HepG2 (cell line): ENCODE measurements around the gene JPT2. TPM values are rescaled to one million over a fixed set of nuclear protein-coding genes. Genes with fewer than 3 reads are reported as not detected.

Source experiments
- ETS1 ChIP-seq: sonication (generic); formaldehyde crosslinking; IDR thresholded peaks from 2 replicates; pipeline ENCODE4 v1.4.0; 2020; ENCODE audit warnings: missing genetic modification reagents
- KAT7 ChIP-seq: IDR thresholded peaks from 2 replicates; pipeline ENCODE4 v1.6.1; 2018; ENCODE audit warnings: borderline replicate concordance, missing compliant biosample characterization
- MAX ChIP-seq: IDR thresholded peaks from 2 replicates; pipeline ENCODE4 v1.6.1; 2012; ENCODE audit warnings: inconsistent platforms
- POLR2A ChIP-seq, 2 experiments: IDR thresholded peaks; 2 replicates each; pipeline ENCODE4 v1.6.1; 2011; ENCODE audit warnings: low read depth in 2 of 2, low read length in 2 of 2, mild to moderate bottlenecking in 1 of 2, moderate library complexity in 1 of 2; ENCODE audit not compliant: insufficient read depth in 1 of 2
- PRDM10 ChIP-seq: sonication (generic); formaldehyde crosslinking; IDR thresholded peaks from 2 replicates; pipeline ENCODE4 v1.4.0; 2020; ENCODE audit warnings: low read depth, missing genetic modification reagents
- SAP130 ChIP-seq: IDR thresholded peaks from 2 replicates; pipeline ENCODE4 v1.6.1; 2016; ENCODE audit warnings: low read depth
- SIX1 ChIP-seq: sonication (generic); formaldehyde crosslinking; IDR thresholded peaks from 2 replicates; pipeline ENCODE4 v1.4.0; 2020; ENCODE audit warnings: missing genetic modification reagents, borderline replicate concordance
- SOX6 ChIP-seq, 2 experiments: fragments of 450-650 bp in 1 of 2; sonication (generic) in 1 of 2; formaldehyde crosslinking in 1 of 2; IDR thresholded peaks; 2 replicates each; pipeline versions ENCODE4 v1.4.0 to v1.6.1; 2017 to 2020; ENCODE audit warnings: antibody characterized with exemption in 1 of 2, mild to moderate bottlenecking in 1 of 2, missing genetic modification reagents in 1 of 2
- TGIF2 ChIP-seq: IDR thresholded peaks from 2 replicates; pipeline ENCODE4 v1.6.1; 2016; ENCODE audit warnings: control low read depth, missing compliant biosample characterization
- ZBTB40 ChIP-seq, 2 experiments: fragments of 450-650 bp in 1 of 2; sonication (generic) in 1 of 2; formaldehyde crosslinking in 1 of 2; IDR thresholded peaks; 2 replicates each; pipeline versions ENCODE4 v1.6.1 to v1.8.0; 2016 to 2022; ENCODE audit warnings: antibody characterized with exemption in 1 of 2, mild to moderate bottlenecking in 1 of 2, missing genetic modification reagents in 1 of 2
- ZNF121 ChIP-seq: sonication (generic); formaldehyde crosslinking; IDR thresholded peaks from 2 replicates; pipeline ENCODE4 v1.5.0; 2020; ENCODE audit warnings: mild to moderate bottlenecking, missing genetic modification reagents
- ZNF354B ChIP-seq: sonication (generic); formaldehyde crosslinking; IDR thresholded peaks from 2 replicates; pipeline ENCODE4 v1.8.0; 2022; ENCODE audit warnings: mild to moderate bottlenecking, missing genetic modification reagents
- ZNF563 ChIP-seq: sonication (generic); formaldehyde crosslinking; IDR thresholded peaks from 2 replicates; pipeline ENCODE4 v1.8.0; 2022; ENCODE audit warnings: mild to moderate bottlenecking, moderate library complexity, missing genetic modification reagents
- ZNF616 ChIP-seq: sonication (generic); formaldehyde crosslinking; IDR thresholded peaks from 2 replicates; pipeline ENCODE4 v1.5.0; 2020; ENCODE audit warnings: low read depth, mild to moderate bottlenecking, missing genetic modification reagents
- polyA plus RNA-seq, 8 experiments: library from polyadenylated mRNA; depleted of rRNA in 3 of 8; stranded (reverse) in 7 of 8; unstranded in 1 of 8; fragments of >200 nt; fragmentation: Illumina TruSeq in 4 of 8; extraction: Trizol in 4 of 8; gene quantifications; 2 replicates each; pipeline versions ENCODE4 v1.2.1 to v1.2.3, GENCODE V29; 2011 to 2016; ENCODE audit warnings: low read depth in 4 of 8, missing spikeins in 1 of 8, mixed read lengths in 1 of 8; ENCODE audit not compliant: insufficient read depth in 1 of 8
- total RNA-seq, 5 experiments: library from RNA; depleted of rRNA; stranded (reverse); fragments of >200 nt; fragmentation: Illumina TruSeq; extraction: Trizol; gene quantifications; 2 replicates each; pipeline ENCODE4 v1.2.3, GENCODE V29; 2016; ENCODE audit warnings: low read depth in 1 of 5
- TF ChIP-seq, protein P1 (sequence below): sonication (generic); formaldehyde crosslinking; IDR thresholded peaks from 2 replicates; pipeline ENCODE4 v1.4.0; 2020; ENCODE audit warnings: missing genetic modification reagents

Gene JPT2
- total and polyA plus RNA-seq, 2 of the 13 experiments (the other 11 are each of a cell fraction or from before 2014, with no cell fraction given), result 53.5 to 89.4 TPM

DNA sequence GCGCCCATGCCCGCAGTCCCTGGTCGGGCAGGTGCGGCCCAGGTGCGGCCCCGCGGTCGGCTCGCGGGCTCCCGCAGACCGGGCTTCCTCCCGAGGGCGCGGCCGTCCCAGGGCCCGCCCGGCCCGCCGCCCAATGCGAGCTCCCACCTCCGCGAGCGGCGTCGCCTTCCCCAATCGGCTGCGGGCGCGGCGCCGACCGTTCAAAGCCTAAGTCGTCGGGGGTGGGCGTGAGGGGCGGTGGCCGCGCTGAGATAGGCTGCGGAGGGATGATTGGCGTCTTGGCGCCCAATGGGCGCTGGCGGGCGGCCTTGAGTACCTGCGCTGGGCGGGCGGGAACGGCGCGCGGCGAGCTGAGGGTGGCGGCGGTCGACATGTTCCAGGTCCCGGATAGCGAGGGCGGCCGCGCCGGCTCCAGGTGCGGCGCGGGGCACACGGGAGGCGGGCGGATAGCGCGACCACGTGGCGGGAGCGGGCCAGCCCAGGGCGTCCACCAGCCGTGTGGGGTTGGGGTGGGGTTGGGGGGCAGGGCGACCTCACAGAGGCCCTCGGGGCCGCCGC, at the start of gene JPT2 (continued):
- TF ChIP-seq MAX (peak; percentile 90; the same call in 1 of the 2 replicates), ZNF563 (CRISPR knock-in tag) (no peak), POLR2A (IDR thresholded peaks at IDR 0.05; ENCODE audit: insufficient read depth in 1 of 2, low read depth in 2 of 2, low read length in 2 of 2) (peak; percentile 45 to 77; a peak in 3 of 4 replicates), PRDM10 (CRISPR knock-in tag) (no peak), ETS1 (CRISPR knock-in tag) (no peak), KAT7 (CRISPR knock-in tag) (no peak; the same call in 1 of the 2 replicates), ZNF616 (CRISPR knock-in tag) (no peak), TGIF2 (CRISPR knock-in tag) (no peak; the same call in 1 of the 2 replicates), ZNF354B (CRISPR knock-in tag) (no peak), SIX1 (CRISPR knock-in tag) (no peak), SOX6 (IDR thresholded peaks at IDR 0.05) (no peak), SOX6 (CRISPR knock-in tag; IDR thresholded peaks at IDR 0.05) (no peak), ZNF121 (CRISPR knock-in tag) (no peak), SAP130 (CRISPR knock-in tag) (peak; percentile 65; the same call in 1 of the 2 replicates), ZBTB40 (IDR thresholded peaks at IDR 0.05) (no peak), ZBTB40 (CRISPR knock-in tag; IDR thresholded peaks at IDR 0.05) (no peak; the same call in 1 of the 2 replicates)
- TF ChIP-seq, protein P1, sequence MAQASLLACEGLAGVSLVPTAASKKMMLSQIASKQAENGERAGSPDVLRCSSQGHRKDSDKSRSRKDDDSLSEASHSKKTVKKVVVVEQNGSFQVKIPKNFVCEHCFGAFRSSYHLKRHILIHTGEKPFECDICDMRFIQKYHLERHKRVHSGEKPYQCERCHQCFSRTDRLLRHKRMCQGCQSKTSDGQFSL (CRISPR knock-in tag), result no peak
